Stomach (tissue), 9 donors: ENCODE results near the gene KCNIP4. TPM values are rescaled to one million over a fixed set of nuclear protein-coding genes. Genes with fewer than 3 reads are reported as not detected.
A peak's percentile ranks its signal among the peaks of the same experiment; 100 is the strongest.

Experiments
- DNase-seq, 2 donors: peaks; one replicate each; pipeline versions ENCODE4 v3.0.0 to v3.0.0-alpha.2; 2013 to 2019
- H3K27ac ChIP-seq, 5 donors: fragments of 200-600 bp in 4 of 5; sonication (generic) in 4 of 5; one replicate each; pipeline ENCODE4 v1.5.1; 2013 to 2019; ENCODE audit warnings: mild to moderate bottlenecking in 1 of 5, moderate library complexity in 1 of 5
- H3K27me3 ChIP-seq, 3 donors: fragments of 200-600 bp; sonication (generic); one replicate each; pipeline ENCODE4 v1.5.1; 2017 to 2019; ENCODE audit warnings: mixed run types in 1 of 3
- H3K36me3 ChIP-seq, 4 donors: fragments of 200-600 bp; sonication (generic); 1 replicate in 3 of 4; 2 replicates in 1 of 4; pipeline ENCODE4 v1.5.1; 2016 to 2019
- H3K4me1 ChIP-seq, 4 donors: fragments of 200-600 bp; sonication (generic); one replicate each; pipeline ENCODE4 v1.5.1; 2016 to 2019
- H3K4me3 ChIP-seq, 4 donors: fragments of 200-600 bp; sonication (generic) in 3 of 4; one replicate each; pipeline ENCODE4 v1.5.1; 2016 to 2019; ENCODE audit warnings: mild to moderate bottlenecking in 1 of 4
- H3K9me3 ChIP-seq, 4 donors: fragments of 200-600 bp; sonication (generic); one replicate each; pipeline ENCODE4 v1.5.1; 2016 to 2019
- CTCF ChIP-seq, 7 experiments: fragments of 450-650 bp in 4 of 7; fragments of 200-600 bp in 3 of 7; sonication (generic) in 3 of 7; IDR thresholded peaks; one replicate each; pipeline ENCODE4 v1.5.1; 2016 to 2019; ENCODE audit warnings: antibody characterized with exemption in 7 of 7, control low read depth in 2 of 7, mild to moderate bottlenecking in 1 of 7
- EP300 ChIP-seq: sonication (generic); formaldehyde crosslinking; IDR thresholded peaks from one replicate; pipeline ENCODE4 v1.6.1; 2017; ENCODE audit warnings: antibody characterized with exemption
- POLR2A ChIP-seq, 4 donors: fragments of 450-650 bp; IDR thresholded peaks; one replicate each; pipeline ENCODE4 v1.6.1; 2016; ENCODE audit warnings: antibody characterized with exemption in 4 of 4, control low read depth in 2 of 4, mild to moderate bottlenecking in 1 of 4, moderate library complexity in 1 of 4
- POLR2AphosphoS5 ChIP-seq, 3 donors: sonication (generic); formaldehyde crosslinking; IDR thresholded peaks; one replicate each; pipeline ENCODE4 v1.6.1; 2016; ENCODE audit warnings: antibody characterized with exemption in 3 of 3
- WGBS, 5 donors: extraction: QIAGEN DNeasy Blood & Tissue Kit in 3 of 5; methylation state at CpG; one replicate each; pipeline versions ENCODE4 v1.1.5 to v1.1.7; 2013 to 2018; 5-methylcytosine and 5-hydroxymethylcytosine counted together
- intact Hi-C: fragments of 100-400 bp; cut with DNase I; formaldehyde crosslinking; loops from one replicate; pipeline ENCODE4 v1.15.1; 2023; ENCODE audit warnings: low total_unique reads
- polyA plus RNA-seq, 3 donors: library from polyadenylated mRNA; stranded (reverse); fragments of 200-250 nt; gene quantifications; one replicate each; pipeline ENCODE4 v1.2.3, GENCODE V29; 2013
- total RNA-seq, 5 donors: library from RNA; depleted of rRNA; stranded (reverse); fragments of >200 nt; gene quantifications; one replicate each; pipeline versions ENCODE4 v1.1.0 to v1.2.3, GENCODE V29; 2014 to 2016
- donor health status: healthy with polysubstance abuse.
- donor health status: Bipolar disorder and iron deficiency.
- donor health status: healthy.

Gene KCNIP4
- total and polyA plus RNA-seq, 8 donors = 0.23 to 1.8 (median 1.3) TPM; not detected in 4

- intact Hi-C loops = no loop called here
- TF ChIP-seq CTCF (IDR thresholded peaks at IDR 0.05) (no peak), POLR2AphosphoS5 (IDR thresholded peaks at IDR 0.05) (no peak), POLR2A (IDR thresholded peaks at IDR 0.05) (no peak), EP300 (no peak)
- no peaks in the 10 kb centered on the region for H3K4me1 ChIP-seq
- H3K27ac ChIP-seq = no peak overlapping the region
- no peak overlapping the region for H3K4me3 ChIP-seq
- H3K9me3 ChIP-seq = no peaks in the 10 kb centered on the region
- no peaks in the 10 kb centered on the region for H3K27me3 ChIP-seq
- 83 to 93% (median 92%) methylated on average over 5 of the region's 5 CpGs for WGBS, 5 donors
- H3K36me3 ChIP-seq = no peaks in the 10 kb centered on the region
- no peak for DNase-seq
Measured at GRCh38 chr4:20816287-20816686, 1132.3 kb downstream of the KCNIP4 start.

GRCh38 chr4:20813700-20814099 lies 1134.9 kb downstream of the KCNIP4 start:
- Histone ChIP-seq H3K27me3 (no peaks in the 10 kb centered on the region), H3K4me3 (no peak overlapping the region), H3K4me1 (no peaks in the 10 kb centered on the region), H3K9me3 (no peaks in the 10 kb centered on the region), H3K27ac (no peak overlapping the region), H3K36me3 (no peaks in the 10 kb centered on the region)
- intact Hi-C loops = no loop called here
- peak in 1 of 2 donors; percentile 30 for DNase-seq
- TF ChIP-seq CTCF (IDR thresholded peaks at IDR 0.05) = no peak
- TF ChIP-seq POLR2AphosphoS5 (IDR thresholded peaks at IDR 0.05) = no peak
- TF ChIP-seq EP300 = no peak
- TF ChIP-seq POLR2A (IDR thresholded peaks at IDR 0.05) = no peak
- WGBS, 5 donors = 52 to 67% (median 63%) methylated on average over 1 of the region's 1 CpG

- Histone ChIP-seq H3K27ac (no peak overlapping the region), H3K27me3 (no peaks in the 10 kb centered on the region), H3K36me3 (no peaks in the 10 kb centered on the region), H3K4me3 (no peak overlapping the region), H3K4me1 (no peaks in the 10 kb centered on the region), H3K9me3 (no peaks in the 10 kb centered on the region)
- intact Hi-C loops = no loop called here
- 26 to 43% (median 32%) methylated on average over 4 of the region's 4 CpGs for WGBS, 5 donors
- TF ChIP-seq POLR2AphosphoS5 (IDR thresholded peaks at IDR 0.05) (no peak), POLR2A (IDR thresholded peaks at IDR 0.05) (no peak), CTCF (IDR thresholded peaks at IDR 0.05) (no peak), EP300 (no peak)
- DNase-seq = peak in 1 of 2 donors; percentile 55
Measured at GRCh38 chr4:20809812-20810211, 1138.8 kb downstream of the KCNIP4 start.

GRCh38 chr4:20805716-20806115 lies 1142.9 kb downstream of the KCNIP4 start:
- no peaks in the 10 kb centered on the region for H3K4me1 ChIP-seq
- intact Hi-C loops = no loop called here
- TF ChIP-seq CTCF (IDR thresholded peaks at IDR 0.05) (no peak), POLR2A (IDR thresholded peaks at IDR 0.05) (no peak), POLR2AphosphoS5 (IDR thresholded peaks at IDR 0.05) (no peak), EP300 (no peak)
- H3K9me3 ChIP-seq = peaks cover 0 to 11% (median 2%) of the 10 kb centered on the region in 4 donors
- no peak for DNase-seq
- no peak overlapping the region for H3K4me3 ChIP-seq
- H3K36me3 ChIP-seq = no peaks in the 10 kb centered on the region
- no peaks in the 10 kb centered on the region for H3K27me3 ChIP-seq
- no peak overlapping the region for H3K27ac ChIP-seq
- 85 to 94% (median 93%) methylated on average over 1 of the region's 1 CpG for WGBS, 5 donors
